ENCODE data around the gene FARS2.

GRCh38 chr6:5260111-5260620 lies 1.1 kb upstream of the FARS2 start:
- TF ChIP-seq GATA2 (IDR thresholded peaks at IDR 0.05; ENCODE audit: low read depth, low read length) (no peak), GATA3 (IDR thresholded peaks at IDR 0.05; ENCODE audit: low read depth, low read length) (no peak)
